SK-N-SH (cell line): ENCODE measurements around the gene MGLL. TPM values are rescaled to one million over a fixed set of nuclear protein-coding genes. Genes with fewer than 3 reads are reported as not detected.

Experiments used
- CTCF ChIA-PET: fragments of 300-600, 350-600 bp; formaldehyde crosslinking; extraction: SDS; loops from one replicate; lab custom pipeline; 2021; lab: Yijun Ruan, JAX
- POLR2A ChIA-PET: fragments of 350-600 bp; sonication (Branson Sonifier 250); formaldehyde crosslinking; extraction: SDS; loops from one replicate; lab custom pipeline; 2020; ENCODE audit warnings: antibody characterized with exemption, inconsistent platforms; lab: Yijun Ruan, JAX
- DNase-seq: peaks from one replicate; pipeline ENCODE4 v3.0.0; 2012
- H2AFZ ChIP-seq: fragments of 200-600 bp; sonication (generic); 2 replicates; pipeline ENCODE4 v1.8.1; 2016; ENCODE audit warnings: antibody characterized with exemption, mild to moderate bottlenecking, low read depth
- H3F3A ChIP-seq: fragments of 200-600 bp; sonication (generic); replicated peaks from 2 replicates; pipeline ENCODE3; 2016; ENCODE audit warnings: antibody characterized with exemption, mild to moderate bottlenecking; ENCODE audit not compliant: insufficient read depth
- H3K27ac ChIP-seq, 2 experiments: fragments of 200-500 bp in 1 of 2; fragments of 200-600 bp in 1 of 2; sonication (Bioruptor generic) in 1 of 2; sonication (generic), shearing (Covaris generic) in 1 of 2; 2 replicates each; pipeline versions ENCODE4 v1.5.1 to v1.6.1; 2014 to 2016; ENCODE audit warnings: low read depth in 2 of 2, inconsistent platforms in 1 of 2, low read length in 1 of 2, mild to moderate bottlenecking in 1 of 2, mixed read lengths in 1 of 2
- H3K27me3 ChIP-seq: fragments of 200-600 bp; sonication (generic), shearing (Covaris generic); 2 replicates; pipeline ENCODE4 v1.6.1; 2016; ENCODE audit warnings: mixed run types; ENCODE audit not compliant: insufficient read depth
- H3K36me3 ChIP-seq, 2 experiments: fragments of 200-500 bp in 1 of 2; fragments of 200-600 bp in 1 of 2; sonication (Bioruptor generic) in 1 of 2; sonication (generic) in 1 of 2; replicated peaks in 1 of 2; 2 replicates each; pipeline versions ENCODE3 to v1.5.1; 2014 to 2016; ENCODE audit warnings: low read length in 1 of 2, mild to moderate bottlenecking in 1 of 2; ENCODE audit not compliant: insufficient read depth in 2 of 2, control insufficient read depth in 1 of 2
- H3K4me1 ChIP-seq, 2 experiments: fragments of 200-500 bp in 1 of 2; fragments of 200-600 bp in 1 of 2; sonication (Bioruptor generic) in 1 of 2; sonication (generic), shearing (Covaris generic) in 1 of 2; 2 replicates each; pipeline versions ENCODE4 v1.5.1 to v1.6.1; 2014 to 2016; ENCODE audit warnings: low read depth in 1 of 2, low read length in 1 of 2, mixed run types in 1 of 2; ENCODE audit not compliant: insufficient read depth in 2 of 2, control insufficient read depth in 1 of 2
- H3K4me2 ChIP-seq: fragments of 200-600 bp; sonication (generic), shearing (Covaris generic); 2 replicates; pipeline ENCODE4 v1.6.1; 2017; ENCODE audit warnings: mixed run types
- H3K4me3 ChIP-seq, 2 experiments: fragments of 200-500 bp in 1 of 2; fragments of 200-600 bp in 1 of 2; sonication (Bioruptor generic) in 1 of 2; sonication (generic), shearing (Covaris generic) in 1 of 2; 2 replicates each; pipeline versions ENCODE4 v1.5.1 to v1.8.1; 2014 to 2016; ENCODE audit warnings: low read depth in 2 of 2, inconsistent platforms in 1 of 2, low read length in 1 of 2, mild to moderate bottlenecking in 1 of 2, mixed read lengths in 1 of 2, moderate library complexity in 1 of 2
- H3K79me2 ChIP-seq: fragments of 200-600 bp; sonication (generic); 2 replicates; pipeline ENCODE4 v1.8.1; 2017; ENCODE audit warnings: mild to moderate bottlenecking; ENCODE audit not compliant: insufficient read depth
- H3K9ac ChIP-seq: fragments of 200-600 bp; sonication (generic); 2 replicates; pipeline ENCODE4 v1.6.1; 2017; ENCODE audit warnings: mixed run types
- H3K9me2 ChIP-seq: fragments of 200-600 bp; sonication (generic); 2 replicates; pipeline ENCODE4 v1.6.1; 2017; ENCODE audit warnings: mixed run types
- H3K9me3 ChIP-seq: fragments of 200-600 bp; sonication (generic); 2 replicates; pipeline ENCODE4 v1.6.1; 2017; ENCODE audit warnings: mixed run types, mild to moderate bottlenecking, moderate library complexity
- H4K20me1 ChIP-seq: fragments of 200-600 bp; sonication (generic); 2 replicates; pipeline ENCODE4 v1.6.1; 2017; ENCODE audit warnings: mild to moderate bottlenecking, mixed run types; ENCODE audit not compliant: insufficient read depth
- CHD2 ChIP-seq: fragments of 150-350 bp; IDR thresholded peaks from 2 replicates; pipeline ENCODE4 v1.6.1; 2018; ENCODE audit warnings: low read length; ENCODE audit not compliant: partially characterized antibody
- EP300 ChIP-seq, 2 experiments: IDR thresholded peaks; 2 replicates each; pipeline versions ENCODE4 v1.4.0 to v1.6.1; 2012; ENCODE audit warnings: borderline replicate concordance in 1 of 2, low read depth in 1 of 2, low read length in 1 of 2
- FOXJ3 ChIP-seq: sonication (generic); formaldehyde crosslinking; IDR thresholded peaks from 2 replicates; pipeline ENCODE4 v1.5.1; 2020; ENCODE audit warnings: mild to moderate bottlenecking, missing genetic modification reagents
- GATA2 ChIP-seq: sonication (generic); formaldehyde crosslinking; IDR thresholded peaks from 2 replicates; pipeline ENCODE4 v1.5.0; 2020; ENCODE audit warnings: mild to moderate bottlenecking, missing genetic modification reagents
- JUND ChIP-seq: IDR thresholded peaks from 2 replicates; pipeline ENCODE4 v1.4.0; 2012
- MEF2A ChIP-seq: IDR thresholded peaks from 2 replicates; pipeline ENCODE4 v1.4.0; 2012; ENCODE audit warnings: low read depth, borderline replicate concordance
- MXI1 ChIP-seq: IDR thresholded peaks from 2 replicates; pipeline ENCODE4 v1.6.1; 2012; ENCODE audit warnings: mild to moderate bottlenecking, low read depth, low read length, improper control_type of control experiment
- NRF1 ChIP-seq: IDR thresholded peaks from 2 replicates; pipeline ENCODE4 v1.6.1; 2012; ENCODE audit warnings: low read depth, mild to moderate bottlenecking, low read length
- RAD21 ChIP-seq: IDR thresholded peaks from 2 replicates; pipeline ENCODE4 v1.6.1; 2012; ENCODE audit warnings: mild to moderate bottlenecking, low read length
- RCOR1 ChIP-seq: fragments of 150-350 bp; IDR thresholded peaks from 2 replicates; pipeline ENCODE4 v1.6.1; 2017; ENCODE audit warnings: antibody characterized with exemption, low read length
- RXRA ChIP-seq: IDR thresholded peaks from 2 replicates; pipeline ENCODE4 v1.4.0; 2012; ENCODE audit warnings: low read depth, mild to moderate bottlenecking, borderline replicate concordance
- SIN3A ChIP-seq: IDR thresholded peaks from 2 replicates; pipeline ENCODE4 v1.6.1; 2012; ENCODE audit warnings: low read depth, mild to moderate bottlenecking, low read length, moderate library complexity, borderline replicate concordance
- TAF1 ChIP-seq: IDR thresholded peaks from 2 replicates; pipeline ENCODE4 v1.6.1; 2012; ENCODE audit warnings: low read depth, mild to moderate bottlenecking, low read length, moderate library complexity, borderline replicate concordance
- TCF12 ChIP-seq: IDR thresholded peaks from 2 replicates; pipeline ENCODE4 v1.4.0; 2012
- WGBS: methylation state at CpG from one replicate; pipeline ENCODE4 v1.1.6; 2017; ENCODE audit warnings: low lambda C conversion rate; 5-methylcytosine and 5-hydroxymethylcytosine counted together
- polyA plus RNA-seq, 3 experiments: library from polyadenylated mRNA; depleted of rRNA; stranded (reverse); fragments of >200 nt; gene quantifications; 2 replicates each; pipeline ENCODE4 v1.2.3, GENCODE V29; 2012
- TF ChIP-seq, protein P1 (sequence below): IDR thresholded peaks from 2 replicates; pipeline ENCODE4 v1.4.0; 2012; ENCODE audit warnings: low read depth, borderline replicate concordance
- TF ChIP-seq, protein P2 (sequence below): IDR thresholded peaks from 2 replicates; pipeline ENCODE4 v1.6.1; 2012; ENCODE audit warnings: mild to moderate bottlenecking, low read depth, low read length, moderate library complexity

Gene MGLL
- polyA plus RNA-seq, 1 of the 3 experiments (the other 2 are of a cell fraction): 2.2 TPM

DNA sequence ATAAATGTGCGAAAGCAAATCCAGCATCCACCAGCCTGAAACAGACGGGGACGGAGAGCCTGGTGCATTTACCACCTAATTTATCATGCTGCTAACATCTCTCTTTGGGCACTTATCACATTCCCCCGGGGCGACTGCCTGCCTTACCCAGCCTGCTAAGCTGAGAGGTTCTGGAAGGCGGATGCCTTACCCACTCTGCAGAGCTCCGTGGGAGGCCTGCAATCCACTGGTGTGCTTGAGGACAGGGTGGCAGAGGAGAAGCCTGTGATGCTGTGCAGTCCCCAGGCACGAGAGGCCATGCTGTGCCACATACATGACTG is 25.5 kb downstream of the MGLL start:
- Histone ChIP-seq H3F3A (peaks cover 13% of the 10 kb centered on the region), H3K27me3 (no peaks in the 10 kb centered on the region), H4K20me1 (no peaks in the 10 kb centered on the region), H3K79me2 (no peaks in the 10 kb centered on the region), H3K4me1 (peaks cover 29 to 34% of the 10 kb centered on the region in 2 experiments), H3K4me3 (no peak overlapping the region), H3K9ac (no peak overlapping the region), H2AFZ (no peak overlapping the region), H3K9me2 (no peaks in the 10 kb centered on the region), H3K36me3 (no peaks in the 10 kb centered on the region), H3K4me2 (no peak overlapping the region), H3K27ac (peak overlapping the region in 1 of 2 experiments; percentile 94; a peak in 2 of 4 replicates), H3K9me3 (no peaks in the 10 kb centered on the region)
- 78% methylated on average over 7 of the region's 8 CpGs for WGBS
- ChIA-PET POLR2A (interaction anchor here (0.6 to 1.7 kb wide), 2 partner anchors 11 to 18 kb away, joined by 3 to 12 read pairs; no protein-coding TSS in a partner anchor), CTCF (interaction anchor here (1.3 to 1.7 kb wide), 4 partner anchors 25 to 164 kb away, joined by 3 to 9 read pairs (median 7); partner anchors contain the start of gene MGLL)
- peak; percentile 78 for DNase-seq
- TF ChIP-seq, protein P1, sequence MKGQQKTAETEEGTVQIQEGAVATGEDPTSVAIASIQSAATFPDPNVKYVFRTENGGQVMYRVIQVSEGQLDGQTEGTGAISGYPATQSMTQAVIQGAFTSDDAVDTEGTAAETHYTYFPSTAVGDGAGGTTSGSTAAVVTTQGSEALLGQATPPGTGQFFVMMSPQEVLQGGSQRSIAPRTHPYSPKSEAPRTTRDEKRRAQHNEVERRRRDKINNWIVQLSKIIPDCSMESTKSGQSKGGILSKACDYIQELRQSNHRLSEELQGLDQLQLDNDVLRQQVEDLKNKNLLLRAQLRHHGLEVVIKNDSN: no peak
- TF ChIP-seq NRF1 (no peak), CHD2 (peak; percentile 54), RCOR1 (no peak; the same call in 1 of the 2 replicates), MXI1 (peak; percentile 28; the same call in 1 of the 2 replicates), SIN3A (no peak), MEF2A (no peak), GATA2 (CRISPR knock-in tag) (peak; percentile 86), RXRA (no peak), JUND (no peak), FOXJ3 (CRISPR knock-in tag) (peak; percentile 47; the same call in 1 of the 2 replicates), TCF12 (peak; percentile 14; the same call in 1 of the 2 replicates), EP300 (IDR thresholded peaks at IDR 0.05; ENCODE audit: borderline replicate concordance in 1 of 2, low read depth in 1 of 2, low read length in 1 of 2) (peak in 1 of 2 experiments; percentile 67; a peak in 2 of 4 replicates), RAD21 (peak; percentile 17; the same call in 1 of the 2 replicates), TAF1 (no peak)

DNA sequence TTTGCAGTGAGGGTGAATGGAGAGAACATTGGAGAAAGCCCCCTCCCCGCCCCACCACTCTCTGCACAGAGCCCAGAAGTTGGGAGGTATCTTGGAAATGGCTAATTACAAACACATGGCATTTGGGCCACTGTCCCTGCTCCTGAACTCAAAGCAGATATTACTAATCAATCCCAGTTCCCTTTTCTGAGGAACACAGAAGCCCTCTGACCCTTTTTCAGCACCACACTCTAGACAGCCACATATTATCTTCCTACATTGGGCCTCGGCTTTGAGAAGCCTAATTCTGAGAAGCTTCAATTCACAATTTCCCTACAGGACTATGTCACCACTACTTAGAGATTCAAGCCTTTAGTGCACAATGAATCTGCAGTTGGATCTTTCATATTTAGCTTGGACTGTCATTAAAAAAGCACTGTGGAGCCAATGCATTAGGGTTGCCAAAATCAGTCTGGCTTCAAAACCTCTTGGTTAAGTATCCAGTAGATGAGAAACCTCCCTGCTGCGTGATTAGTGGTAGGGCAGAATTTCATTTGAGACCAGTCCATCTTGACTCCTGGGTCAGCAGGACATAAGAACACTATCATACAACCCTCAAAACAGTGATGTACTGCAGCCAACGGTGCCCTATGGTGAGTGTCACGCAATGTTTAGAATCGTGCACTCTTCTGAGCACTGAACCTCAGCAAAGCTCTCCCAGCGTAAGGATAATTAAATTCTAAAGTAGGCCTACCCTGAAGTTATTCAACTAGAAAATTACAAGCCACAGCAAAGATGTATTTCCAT is 26.1 kb downstream of the MGLL start:
- Histone ChIP-seq H2AFZ (no peak overlapping the region), H3K9me3 (no peaks in the 10 kb centered on the region), H3K4me3 (no peak overlapping the region), H3K79me2 (no peaks in the 10 kb centered on the region), H3K27ac (peak overlapping the region in 1 of 2 experiments; percentile 94; a peak in 2 of 4 replicates), H3K27me3 (no peaks in the 10 kb centered on the region), H3K9ac (no peak overlapping the region), H4K20me1 (no peaks in the 10 kb centered on the region), H3K9me2 (no peaks in the 10 kb centered on the region), H3F3A (peaks cover 13% of the 10 kb centered on the region), H3K4me2 (no peak overlapping the region), H3K36me3 (no peaks in the 10 kb centered on the region), H3K4me1 (peaks cover 31 to 34% of the 10 kb centered on the region in 2 experiments)
- ChIA-PET CTCF (interaction anchor here (0.8 to 1.7 kb wide), 5 partner anchors 10 to 165 kb away, joined by 3 to 9 read pairs (median 6); partner anchors contain the start of gene MGLL), POLR2A (interaction anchor here (1.7 kb wide), 1 partner anchor 10 kb away, joined by 12 read pairs; no protein-coding TSS in a partner anchor)
- WGBS: 83% methylated on average over 7 of the region's 7 CpGs
- DNase-seq: peak; percentile 66
- no peak for TF ChIP-seq CHD2
- TF ChIP-seq RCOR1: 0 out of 2 replicates have a peak, but pooled peaks have one; percentile 29
- TF ChIP-seq RXRA: no peak
- TF ChIP-seq TCF12: peak; percentile 17; the same call in 1 of the 2 replicates
- no peak for TF ChIP-seq JUND
- no peak for TF ChIP-seq NRF1
- TF ChIP-seq, protein P2, sequence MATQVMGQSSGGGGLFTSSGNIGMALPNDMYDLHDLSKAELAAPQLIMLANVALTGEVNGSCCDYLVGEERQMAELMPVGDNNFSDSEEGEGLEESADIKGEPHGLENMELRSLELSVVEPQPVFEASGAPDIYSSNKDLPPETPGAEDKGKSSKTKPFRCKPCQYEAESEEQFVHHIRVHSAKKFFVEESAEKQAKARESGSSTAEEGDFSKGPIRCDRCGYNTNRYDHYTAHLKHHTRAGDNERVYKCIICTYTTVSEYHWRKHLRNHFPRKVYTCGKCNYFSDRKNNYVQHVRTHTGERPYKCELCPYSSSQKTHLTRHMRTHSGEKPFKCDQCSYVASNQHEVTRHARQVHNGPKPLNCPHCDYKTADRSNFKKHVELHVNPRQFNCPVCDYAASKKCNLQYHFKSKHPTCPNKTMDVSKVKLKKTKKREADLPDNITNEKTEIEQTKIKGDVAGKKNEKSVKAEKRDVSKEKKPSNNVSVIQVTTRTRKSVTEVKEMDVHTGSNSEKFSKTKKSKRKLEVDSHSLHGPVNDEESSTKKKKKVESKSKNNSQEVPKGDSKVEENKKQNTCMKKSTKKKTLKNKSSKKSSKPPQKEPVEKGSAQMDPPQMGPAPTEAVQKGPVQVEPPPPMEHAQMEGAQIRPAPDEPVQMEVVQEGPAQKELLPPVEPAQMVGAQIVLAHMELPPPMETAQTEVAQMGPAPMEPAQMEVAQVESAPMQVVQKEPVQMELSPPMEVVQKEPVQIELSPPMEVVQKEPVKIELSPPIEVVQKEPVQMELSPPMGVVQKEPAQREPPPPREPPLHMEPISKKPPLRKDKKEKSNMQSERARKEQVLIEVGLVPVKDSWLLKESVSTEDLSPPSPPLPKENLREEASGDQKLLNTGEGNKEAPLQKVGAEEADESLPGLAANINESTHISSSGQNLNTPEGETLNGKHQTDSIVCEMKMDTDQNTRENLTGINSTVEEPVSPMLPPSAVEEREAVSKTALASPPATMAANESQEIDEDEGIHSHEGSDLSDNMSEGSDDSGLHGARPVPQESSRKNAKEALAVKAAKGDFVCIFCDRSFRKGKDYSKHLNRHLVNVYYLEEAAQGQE: no peak
- TF ChIP-seq EP300 (IDR thresholded peaks at IDR 0.05; ENCODE audit: borderline replicate concordance in 1 of 2, low read depth in 1 of 2, low read length in 1 of 2): 0 out of 4 replicates have a peak, but pooled peaks of 1 of the 2 experiments have one; percentile 33
